NOMO-1 (cell line): ENCODE data around the gene UBE2O.

Source experiments
- DNase-seq, 2 experiments: peaks; one replicate each; lab custom pipeline; 2025; ENCODE audit not compliant: unreplicated experiment in 2 of 2; lab: John Stamatoyannopoulos, UW

The UBE2O gene

DNA sequence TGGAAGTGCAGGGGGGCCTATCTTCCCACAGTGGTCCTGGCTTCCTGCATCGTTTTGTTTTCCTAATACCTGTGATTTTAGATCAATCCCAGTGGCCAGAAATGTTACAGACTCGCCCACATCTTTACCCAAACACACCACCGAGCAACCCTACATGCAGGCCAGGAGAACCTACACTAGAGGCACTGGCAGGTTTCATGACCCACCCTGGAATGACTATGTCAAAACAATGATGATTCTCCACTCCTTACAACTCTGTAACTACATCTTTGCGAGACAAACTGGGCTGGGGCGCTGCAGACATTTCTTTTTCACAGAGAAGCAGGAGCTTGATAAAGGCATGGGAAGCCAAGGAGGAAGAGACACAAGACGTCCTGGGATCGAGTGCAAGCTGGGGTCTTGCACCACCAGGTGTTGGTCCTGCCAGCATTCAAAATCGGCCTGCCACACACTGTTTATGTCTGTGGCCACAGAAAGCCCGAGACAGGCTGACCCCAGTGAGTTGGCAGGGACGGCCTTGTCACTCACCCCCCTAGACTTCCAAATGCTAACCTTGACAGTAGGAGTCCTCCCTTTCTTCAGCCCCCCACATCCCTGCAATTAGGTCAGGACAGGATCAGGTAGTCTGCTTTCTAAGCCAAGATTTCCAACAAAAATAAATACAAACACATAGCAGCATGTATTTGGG, 32.5 kb downstream of the UBE2O start:
- no peak for DNase-seq

DNA sequence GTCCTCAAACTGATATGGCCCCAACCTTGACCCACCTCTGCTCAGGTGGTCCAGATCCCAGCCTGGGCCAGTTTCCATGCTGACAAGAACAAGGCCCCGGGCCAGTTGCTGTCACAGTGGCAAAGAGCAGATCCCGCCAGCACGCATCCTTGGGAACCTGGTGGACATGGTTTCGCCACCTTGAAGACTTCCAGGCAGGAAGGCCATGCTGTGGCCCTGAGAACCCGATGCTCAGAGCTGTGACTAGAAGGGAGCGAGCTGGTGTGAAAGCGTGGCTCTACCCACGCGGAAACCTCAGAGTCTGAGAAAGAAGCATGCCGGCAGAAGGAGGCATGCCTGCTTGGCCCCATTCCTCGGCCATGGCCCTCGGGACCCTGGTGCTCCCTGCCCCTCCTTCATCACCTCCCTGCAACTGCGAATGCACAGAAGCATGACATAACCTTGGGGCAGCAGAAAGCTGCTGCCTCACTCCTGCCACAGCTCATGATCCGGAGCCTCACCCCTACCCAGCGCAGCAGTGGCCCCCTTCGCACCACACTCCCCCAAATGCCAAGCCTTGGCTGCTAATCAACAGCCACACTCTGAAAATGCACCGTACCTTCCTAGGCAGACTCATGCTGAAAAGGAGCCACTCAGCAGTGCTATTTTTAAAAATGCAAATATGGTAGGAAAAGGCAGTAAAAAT, 33.2 kb downstream of the UBE2O start:
- DNase-seq, result no peak

DNA sequence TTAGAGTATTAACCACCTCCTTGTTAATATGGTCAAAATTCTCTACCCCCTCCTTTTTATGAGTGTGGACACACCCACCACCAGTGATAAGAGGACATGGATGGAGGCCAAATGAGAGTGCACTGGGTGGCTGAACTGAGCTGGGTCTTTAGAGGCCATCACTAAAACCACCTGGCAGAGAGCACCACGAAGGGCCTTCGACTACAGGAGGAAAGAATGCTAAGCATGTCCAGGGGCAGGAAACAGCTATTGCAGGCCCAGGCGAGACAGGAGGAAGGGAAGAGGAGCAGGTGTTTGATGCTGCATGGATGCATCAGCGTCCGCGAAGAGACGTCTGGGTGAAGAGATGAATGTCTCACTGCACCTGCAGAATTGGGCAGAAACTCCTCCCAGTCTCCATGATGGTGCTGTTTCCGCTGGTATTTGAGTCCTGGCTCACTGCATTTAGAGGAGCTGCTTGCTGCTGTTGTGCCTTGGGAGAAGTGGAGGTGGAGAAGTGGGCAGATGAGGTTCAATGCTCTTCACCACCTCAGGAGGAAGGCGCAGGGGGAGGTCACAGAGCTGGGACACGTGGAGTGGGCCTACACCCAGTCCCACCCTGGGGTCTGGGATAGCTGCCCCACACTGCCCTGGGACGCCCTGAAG, 35.3 kb downstream of the UBE2O start:
- no peak for DNase-seq

DNA sequence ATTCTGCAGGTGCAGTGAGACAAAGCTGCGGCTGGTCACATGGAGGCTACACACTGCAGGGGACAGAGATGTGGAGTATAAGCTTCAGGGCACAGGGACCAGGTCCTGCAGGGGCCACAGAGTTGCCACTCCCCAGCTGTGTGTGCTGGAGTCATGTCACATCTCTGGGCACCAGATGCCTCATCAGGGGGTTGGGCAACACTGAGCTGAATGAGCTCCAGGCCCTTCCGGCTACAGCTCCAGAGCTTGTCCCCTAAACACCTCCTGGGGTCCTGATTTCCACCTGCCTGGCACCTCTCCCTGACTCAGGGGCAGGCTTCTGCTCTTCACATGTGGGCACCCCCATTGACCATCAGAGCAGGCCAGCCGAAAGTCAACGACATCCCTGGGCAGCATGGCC, 36.1 kb downstream of the UBE2O start:
- no peak for DNase-seq

DNA sequence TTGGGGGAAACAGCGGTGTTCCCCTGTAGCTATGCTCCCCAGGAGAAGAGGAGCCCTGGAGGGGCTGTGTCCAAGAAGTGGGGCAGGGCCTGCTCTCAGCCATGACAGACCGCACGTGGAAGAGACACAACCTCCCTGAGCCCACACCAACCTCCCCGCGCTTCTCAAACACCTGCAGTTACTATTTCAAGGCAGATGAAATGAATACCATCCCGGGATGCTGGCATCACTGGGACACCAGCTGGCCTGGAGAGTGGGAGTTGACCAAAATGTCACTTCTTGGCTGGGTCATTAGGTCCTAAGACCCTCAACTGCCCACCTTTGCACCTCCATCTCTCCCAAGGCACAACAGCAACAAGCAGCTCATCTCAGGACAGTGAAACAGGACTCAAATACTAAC, 36.5 kb downstream of the UBE2O start:
- no peak for DNase-seq

GRCh38 chr17:76415786-76416185, 37.2 kb downstream of the UBE2O start:
- no peak for DNase-seq

- no peak for DNase-seq
Observed at GRCh38 chr17:76414334-76415295, 38.3 kb downstream of the UBE2O start.

DNA sequence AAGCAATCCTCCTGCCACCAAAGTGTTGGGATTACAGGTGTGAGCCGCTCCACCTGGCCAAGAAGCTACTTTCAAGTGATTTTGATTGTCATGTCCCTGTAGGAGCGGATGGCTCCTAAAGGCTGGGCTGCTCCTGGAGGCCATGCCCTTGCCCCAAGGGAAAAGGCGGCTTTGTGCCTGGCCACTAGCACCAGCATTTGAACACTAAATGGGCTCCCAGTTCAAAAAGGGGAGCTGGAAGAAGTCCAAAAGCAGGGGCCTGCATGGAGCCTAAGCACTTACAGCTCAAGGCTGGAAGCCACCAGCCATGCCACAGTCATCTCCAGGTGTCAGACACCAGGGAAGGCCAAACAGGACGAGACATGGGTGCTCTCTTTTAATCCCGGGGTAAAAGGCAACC, 41.7 kb downstream of the UBE2O start:
- DNase-seq, result no peak

- DNase-seq, result no peak
Observed at GRCh38 chr17:76410328-76410965, 42.5 kb downstream of the UBE2O start.

DNA sequence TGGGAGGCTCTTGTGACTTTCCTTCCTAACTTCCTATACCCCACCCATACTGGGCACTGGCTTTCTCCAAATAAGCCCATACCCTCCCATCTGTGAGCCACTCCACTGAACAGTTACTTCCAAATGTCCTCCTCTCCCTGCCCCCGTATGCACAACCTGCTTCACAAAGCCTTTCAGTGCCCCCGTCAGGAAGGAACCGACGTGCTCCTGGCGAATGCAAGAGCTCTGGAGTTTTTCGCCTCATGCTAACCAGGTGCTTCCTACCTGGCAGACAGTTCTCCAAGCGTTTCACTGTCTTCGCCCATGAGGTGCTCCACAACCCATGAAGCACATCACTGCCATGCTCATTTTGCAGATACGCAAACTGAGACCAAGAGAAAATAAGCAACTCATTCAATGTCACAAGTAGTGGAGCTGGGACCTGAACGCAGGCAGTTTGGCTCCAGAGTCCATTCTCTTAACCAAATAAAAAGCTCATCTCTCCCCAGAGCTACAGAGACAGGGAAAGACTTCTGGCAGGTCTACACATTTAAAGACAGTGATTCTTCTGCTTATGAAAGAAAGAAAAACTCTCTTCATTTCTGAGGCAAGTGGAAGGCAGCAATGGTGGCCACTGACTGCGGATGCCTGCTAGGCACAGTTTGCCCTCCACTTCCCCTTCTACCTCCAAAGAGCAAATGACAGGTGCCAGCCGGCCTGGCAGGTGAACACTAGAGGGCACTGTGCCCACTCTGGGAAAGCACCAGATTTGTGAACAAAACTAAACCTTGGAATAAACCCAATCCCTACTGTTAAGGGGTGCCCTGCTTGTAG, 44.7 kb downstream of the UBE2O start:
- peak; percentile 55 to 60 for DNase-seq

DNA sequence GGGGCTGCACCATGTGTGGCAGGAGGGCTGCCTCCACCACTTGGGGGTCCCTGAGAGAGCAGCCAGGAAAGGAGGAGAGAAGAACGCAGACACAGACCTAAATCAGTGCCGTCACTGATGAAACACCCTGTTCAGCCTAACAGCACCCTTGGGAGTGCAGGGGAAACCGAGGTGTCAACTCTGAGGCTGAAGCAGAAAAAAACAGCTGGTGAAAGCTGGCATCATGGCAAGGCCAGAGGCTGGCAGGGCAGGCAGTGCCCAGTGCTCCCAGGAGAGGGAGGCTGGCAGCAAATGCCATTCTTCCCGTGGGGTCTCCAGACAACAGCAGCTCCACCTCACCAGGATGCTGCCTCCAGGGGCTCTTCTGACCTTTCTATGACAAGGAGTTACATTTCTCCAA, 45.4 kb downstream of the UBE2O start:
- no peak for DNase-seq

GRCh38 chr17:76405967-76406647, 46.8 kb downstream of the UBE2O start:
- DNase-seq, result peak; percentile 54 to 86

GRCh38 chr17:76405607-76405966, 47.4 kb downstream of the UBE2O start:
- DNase-seq, result no peak

- DNase-seq, result no peak
Observed at GRCh38 chr17:76404976-76405563, 47.9 kb downstream of the UBE2O start.

- no peak for DNase-seq
Observed at GRCh38 chr17:76404256-76404655, 48.7 kb downstream of the UBE2O start.

- no peak for DNase-seq
Observed at GRCh38 chr17:76402711-76403110, 50.2 kb downstream of the UBE2O start.

- DNase-seq, result no peak
Observed at GRCh38 chr17:76399175-76400172, 53.5 kb downstream of the UBE2O start.
